Measurements from ENCODE around the gene STK24.

Gene STK24

DNA sequence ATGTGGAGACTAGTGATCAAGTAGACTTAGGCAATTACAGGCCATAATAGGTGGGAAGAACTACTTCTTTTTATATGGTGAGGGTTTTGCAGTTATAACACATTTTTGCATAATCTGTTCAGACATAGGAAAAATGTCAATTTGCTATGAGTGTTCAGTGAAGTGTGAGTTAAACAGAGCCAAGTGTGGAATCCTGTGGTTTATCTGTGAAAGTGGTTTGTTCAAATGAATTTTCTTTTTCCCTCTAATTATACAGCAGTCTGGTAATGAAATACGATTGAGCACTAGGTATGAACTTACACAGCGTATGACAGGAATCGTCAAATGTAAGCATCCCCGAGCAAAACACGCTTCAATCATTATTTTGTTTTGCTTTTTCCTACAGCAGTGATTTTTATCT lies 178.3 kb downstream of the STK24 start:
- no peak for DNase-seq

DNA sequence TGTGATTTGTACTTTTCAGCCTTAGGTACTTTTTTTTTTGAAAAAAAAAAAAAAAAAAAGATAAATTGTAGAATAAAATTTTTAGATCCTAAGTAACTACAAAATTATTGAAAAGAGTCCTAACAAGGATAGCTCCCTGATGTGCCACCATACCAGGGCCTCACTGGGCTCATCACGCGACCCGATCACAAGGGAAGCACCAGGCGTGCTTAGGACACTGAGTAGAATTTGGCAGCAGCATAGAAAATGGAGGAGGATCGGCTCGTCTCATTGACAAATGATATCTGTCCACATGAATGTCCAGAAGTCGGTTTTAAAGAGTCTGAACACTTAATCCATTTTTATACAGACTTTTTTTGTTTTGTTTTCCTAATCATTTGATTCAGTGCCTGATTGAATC lies 179.0 kb downstream of the STK24 start:
- no peak for DNase-seq

DNA sequence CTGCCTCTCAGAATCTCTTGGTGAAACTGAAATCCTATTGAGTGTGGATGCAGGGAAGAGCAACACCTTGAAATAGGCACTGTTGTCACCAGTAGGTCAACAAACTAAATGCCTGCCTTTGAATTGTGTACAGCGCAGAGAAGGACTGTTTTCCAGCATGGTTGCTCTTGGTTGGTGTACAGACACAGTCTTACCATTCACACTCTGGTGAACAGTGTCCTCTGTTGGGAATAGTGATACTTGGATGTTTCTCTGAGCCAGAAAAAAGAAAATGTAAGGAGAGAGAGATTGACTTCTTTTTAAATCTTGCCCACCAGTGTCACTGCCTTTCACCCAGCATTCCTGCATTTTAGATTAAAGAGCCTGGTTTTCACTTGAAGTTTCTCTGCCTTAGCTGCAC lies 179.7 kb downstream of the STK24 start:
- DNase-seq, result no peak

GRCh38 chr13:98396071-98396710 lies 180.7 kb downstream of the STK24 start:
- DNase-seq, result no peak

Data from hematopoietic multipotent progenitor cell treated with erythropoietin and hydrocortisone succinate and interleukin-3 and kit ligand, for 8 days (in vitro differentiated cells).